ENCODE measurements around the gene EN1.

Gene EN1

DNA sequence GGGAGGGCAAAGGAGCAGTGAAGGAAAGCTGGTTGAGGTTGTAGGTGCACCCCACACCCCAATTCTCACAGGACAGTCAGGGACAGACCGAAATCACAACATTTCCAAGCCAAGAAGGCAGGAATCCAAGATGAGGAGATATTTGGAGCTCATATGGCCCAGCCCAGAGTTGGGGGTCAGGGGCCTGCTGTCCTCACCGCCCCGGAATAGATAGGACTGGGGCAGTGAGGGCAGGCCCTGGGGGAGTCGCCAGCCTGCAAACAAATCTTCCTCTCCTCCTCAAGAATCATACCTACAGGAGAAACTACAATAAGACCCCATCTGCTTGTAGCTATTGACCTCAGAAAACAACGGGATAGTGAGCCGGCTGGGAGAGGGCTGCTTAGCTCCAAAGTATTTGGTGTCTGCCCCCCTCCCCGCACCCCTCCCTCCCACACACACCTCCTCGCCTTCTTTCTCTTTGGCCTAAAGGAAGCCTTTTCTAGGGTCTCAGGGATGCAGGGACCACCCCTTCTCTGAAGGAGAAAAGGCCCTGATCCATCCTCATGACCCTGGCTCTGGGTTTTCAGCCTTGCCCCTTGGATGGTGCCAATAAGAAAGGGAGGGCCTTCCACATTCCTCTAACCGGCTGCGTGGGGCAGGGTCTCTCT, 3.8 kb downstream of the EN1 start:
- no peak for DNase-seq (ENCODE audit: low read depth in 2 of 2)

DNA sequence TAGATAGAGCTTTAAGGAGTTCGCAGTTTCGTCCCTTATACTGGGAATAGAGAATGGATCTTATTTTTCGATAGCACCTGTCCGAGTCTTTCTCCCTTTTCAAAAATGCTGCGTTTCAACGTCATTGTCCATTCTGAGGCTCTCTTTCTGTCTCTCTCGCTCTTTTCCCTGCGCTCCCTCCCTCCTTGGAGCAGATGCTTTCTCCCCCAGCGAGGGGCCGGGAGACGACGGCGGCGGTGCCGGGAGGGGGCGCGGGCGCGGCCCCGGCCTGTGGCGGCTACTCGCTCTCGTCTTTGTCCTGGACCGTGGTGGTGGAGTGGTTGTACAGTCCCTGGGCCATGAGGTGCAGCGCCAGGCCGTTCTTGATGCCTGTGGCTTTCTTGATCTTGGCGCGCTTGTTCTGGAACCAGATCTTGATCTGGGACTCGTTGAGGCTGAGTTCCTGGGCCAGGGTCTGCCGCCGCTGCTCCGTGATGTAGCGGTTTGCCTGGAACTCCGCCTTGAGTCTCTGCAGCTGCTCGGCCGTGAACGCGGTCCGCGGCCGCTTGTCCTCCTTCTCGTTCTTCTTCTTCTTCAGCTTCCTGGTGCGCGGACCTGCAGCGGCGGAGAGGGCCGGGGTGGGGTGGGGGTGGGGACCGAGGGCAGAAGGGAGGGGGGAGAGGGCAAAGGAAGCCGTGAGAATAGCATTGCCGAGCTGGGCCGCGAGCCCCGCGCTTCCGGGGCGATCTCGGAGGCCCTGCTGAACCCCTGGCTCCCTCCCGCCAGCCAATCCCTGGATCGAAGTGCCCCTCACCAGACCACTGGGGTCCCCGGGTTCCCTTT, 4.6 kb downstream of the EN1 start:
- no peak for DNase-seq (ENCODE audit: low read depth in 2 of 2)

DNA sequence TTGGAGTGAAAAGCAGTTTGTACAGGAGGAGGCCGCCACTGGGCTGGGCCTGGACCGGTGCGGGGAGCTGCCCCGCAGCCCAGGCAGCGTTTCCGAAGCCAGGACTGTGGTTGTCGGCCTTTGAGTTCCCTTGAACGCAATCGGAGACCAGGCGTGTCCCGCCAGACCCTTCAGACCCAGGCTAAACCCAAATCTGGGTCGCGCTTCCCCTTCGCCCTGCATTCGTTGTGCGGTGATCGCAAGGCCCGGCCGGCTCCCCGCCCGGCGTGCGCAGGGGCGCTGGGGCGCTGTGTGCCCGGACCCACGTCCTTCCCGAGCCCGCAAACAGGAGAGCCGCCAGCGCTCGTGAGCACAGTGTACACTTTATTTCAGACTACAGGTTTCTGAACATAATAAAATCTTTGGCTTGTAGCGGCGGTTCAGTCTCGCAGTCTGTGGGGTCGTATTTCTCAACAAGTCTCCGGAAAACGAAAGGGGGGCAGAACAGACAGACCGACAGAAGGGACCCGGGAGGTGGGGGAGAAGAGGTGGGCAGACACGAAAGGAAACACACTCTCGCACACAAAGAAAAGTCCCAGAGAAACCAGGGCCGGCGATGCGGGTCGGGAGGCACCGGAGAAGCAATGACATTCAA, 5.5 kb downstream of the EN1 start:
- DNase-seq (ENCODE audit: low read depth in 2 of 2) = no peak

GRCh38 chr2:118841450-118841827, 6.0 kb downstream of the EN1 start:
- no peak for DNase-seq (ENCODE audit: low read depth in 2 of 2)

GRCh38 chr2:118838741-118839455, 8.6 kb downstream of the EN1 start:
- no peak for DNase-seq (ENCODE audit: low read depth in 2 of 2)

- DNase-seq (ENCODE audit: low read depth in 2 of 2) = no peak
Observed at GRCh38 chr2:118837621-118838020, 9.8 kb downstream of the EN1 start.

DNA sequence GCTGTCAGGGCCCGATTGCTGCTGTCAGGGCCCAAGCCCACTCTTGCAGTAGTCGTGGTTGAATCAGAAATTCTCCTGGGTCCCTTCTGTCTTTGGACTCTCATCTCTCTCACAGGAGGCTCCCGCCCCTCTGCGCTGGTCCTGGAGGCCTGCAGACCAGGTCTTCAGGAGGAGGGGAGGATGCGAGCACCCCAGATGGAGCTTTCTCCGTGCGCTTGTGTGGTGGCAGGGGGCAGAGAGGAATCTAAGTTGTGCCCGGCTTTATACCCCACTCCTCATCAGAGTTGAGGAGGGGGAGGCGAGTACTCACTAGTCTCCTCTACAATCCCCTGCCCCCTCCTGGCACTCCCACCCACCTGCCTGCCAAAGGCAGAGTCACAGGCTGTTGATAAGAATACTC, 10.4 kb downstream of the EN1 start:
- no peak for DNase-seq (ENCODE audit: low read depth in 2 of 2)

DNA sequence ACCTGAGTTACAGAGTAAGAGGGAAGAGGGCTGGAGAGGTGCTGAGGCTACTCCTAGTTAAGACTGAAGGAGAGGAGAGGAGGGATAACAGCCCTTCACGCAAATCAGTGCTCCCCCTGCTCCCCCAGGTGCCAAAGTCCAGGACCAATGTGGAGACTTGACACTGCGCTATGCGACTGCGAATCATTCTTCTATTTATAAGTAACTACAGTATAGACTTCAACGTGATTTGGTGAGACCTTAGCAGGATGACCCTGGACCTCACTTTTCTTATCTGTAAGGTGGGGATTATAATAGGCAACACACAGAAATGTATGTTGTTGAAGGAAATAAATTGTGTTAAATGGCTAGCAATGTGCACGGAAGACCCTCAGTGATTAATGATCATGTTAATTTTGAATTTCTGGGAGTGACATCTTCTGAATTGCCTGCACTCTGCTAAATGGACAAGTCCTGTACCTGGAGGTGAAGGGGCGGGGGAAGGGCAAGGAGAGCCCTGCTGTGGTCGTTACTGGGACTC, 11.0 kb downstream of the EN1 start:
- no peak for DNase-seq (ENCODE audit: low read depth in 2 of 2)

DNA sequence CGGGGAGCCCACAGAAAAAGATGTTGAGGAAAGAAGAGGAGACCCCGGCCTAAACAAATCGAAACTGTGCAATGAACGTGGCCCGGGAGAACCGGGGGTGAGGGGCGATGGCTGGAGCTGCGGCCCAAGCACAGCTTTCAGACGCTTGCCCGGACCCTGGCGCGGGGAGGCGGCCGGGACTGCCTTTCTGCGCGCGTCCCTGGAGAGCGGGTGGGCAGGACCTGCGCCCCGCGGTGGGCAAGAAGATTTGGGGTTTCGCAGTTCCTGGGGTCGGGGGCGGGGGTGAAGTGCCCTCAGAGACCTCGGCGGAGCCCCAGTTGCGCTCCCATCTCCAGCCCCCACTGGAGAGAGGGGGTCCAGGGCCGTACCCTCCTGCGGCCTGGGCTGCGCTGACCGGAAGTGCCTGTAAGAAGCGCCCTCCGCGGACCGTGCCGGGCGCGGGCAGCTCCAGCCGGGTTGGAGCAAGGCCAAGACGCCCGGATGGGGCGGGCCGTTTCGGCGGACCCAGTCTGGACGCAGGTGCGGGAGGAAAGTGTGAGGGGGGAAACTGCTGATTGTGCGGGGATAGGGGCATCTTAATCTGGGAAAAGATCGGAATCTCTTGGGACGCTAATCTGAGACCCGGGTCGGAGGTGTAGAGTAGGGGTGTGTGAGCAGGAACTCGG, 11.6 kb downstream of the EN1 start:
- no peak for DNase-seq (ENCODE audit: low read depth in 2 of 2)

- DNase-seq (ENCODE audit: low read depth in 2 of 2) = no peak
Observed at GRCh38 chr2:118834901-118835745, 12.3 kb downstream of the EN1 start.

- no peak for DNase-seq (ENCODE audit: low read depth in 2 of 2)
Observed at GRCh38 chr2:118834440-118834810, 13.0 kb downstream of the EN1 start.

DNA sequence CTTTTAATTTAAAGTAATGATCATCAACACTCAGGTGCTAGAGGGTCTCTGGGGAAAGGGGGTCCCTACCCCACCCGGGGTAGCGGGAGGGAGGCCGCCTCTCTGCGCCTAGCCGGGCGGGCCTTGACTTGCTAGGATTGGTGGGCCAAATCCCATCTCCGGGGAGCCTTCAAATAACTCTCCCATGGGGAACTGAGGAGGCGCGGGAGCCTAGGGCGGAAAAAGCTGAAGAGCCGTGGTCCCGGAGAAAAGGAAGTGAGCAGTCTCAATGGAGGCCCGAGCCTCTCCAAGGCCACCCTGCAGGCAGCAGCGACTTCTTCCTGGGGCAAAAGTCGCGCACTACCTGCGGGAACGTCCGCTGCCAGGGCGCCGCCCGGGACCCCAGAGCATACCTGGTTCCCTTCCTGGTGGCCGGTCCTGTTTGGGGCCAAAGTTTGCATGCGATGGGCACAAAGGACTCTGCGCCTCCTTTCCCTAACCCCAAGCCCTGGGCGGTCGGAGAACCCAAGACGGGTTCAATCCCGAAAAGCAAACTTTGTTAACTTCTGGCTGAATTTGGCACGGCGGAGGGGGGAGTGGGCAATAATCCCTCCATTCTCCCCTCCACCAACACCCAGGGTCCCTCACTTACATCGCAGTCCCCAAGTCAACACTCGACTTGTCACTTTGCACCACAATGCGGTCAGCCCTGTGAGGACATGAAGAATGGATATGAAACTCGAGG, 13.6 kb downstream of the EN1 start:
- no peak for DNase-seq (ENCODE audit: low read depth in 2 of 2)

- DNase-seq (ENCODE audit: low read depth in 2 of 2) = no peak
Observed at GRCh38 chr2:118832791-118833715, 14.4 kb downstream of the EN1 start.

GRCh38 chr2:118832071-118832790, 15.2 kb downstream of the EN1 start:
- no peak for DNase-seq (ENCODE audit: low read depth in 2 of 2)

DNA sequence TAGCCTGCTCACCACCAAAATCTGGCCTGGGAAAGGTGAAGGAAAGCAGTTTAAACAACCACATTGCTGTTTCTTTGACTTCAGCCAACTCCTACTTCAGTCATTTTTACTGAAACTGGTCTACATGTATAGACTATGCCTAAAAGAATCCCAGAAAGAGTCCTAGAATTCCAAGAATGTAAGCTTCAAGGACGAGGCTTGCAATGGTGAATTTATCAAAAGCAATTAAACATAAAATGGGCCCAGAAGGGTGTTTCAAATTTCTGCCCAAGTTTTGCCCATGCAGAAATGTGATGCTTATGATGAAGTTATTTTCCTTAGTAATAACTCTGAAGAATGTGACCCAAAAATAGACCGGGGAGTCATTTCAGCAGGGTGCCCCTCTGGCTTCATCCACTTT, 16.6 kb downstream of the EN1 start:
- no peak for DNase-seq (ENCODE audit: low read depth in 2 of 2)

DNA sequence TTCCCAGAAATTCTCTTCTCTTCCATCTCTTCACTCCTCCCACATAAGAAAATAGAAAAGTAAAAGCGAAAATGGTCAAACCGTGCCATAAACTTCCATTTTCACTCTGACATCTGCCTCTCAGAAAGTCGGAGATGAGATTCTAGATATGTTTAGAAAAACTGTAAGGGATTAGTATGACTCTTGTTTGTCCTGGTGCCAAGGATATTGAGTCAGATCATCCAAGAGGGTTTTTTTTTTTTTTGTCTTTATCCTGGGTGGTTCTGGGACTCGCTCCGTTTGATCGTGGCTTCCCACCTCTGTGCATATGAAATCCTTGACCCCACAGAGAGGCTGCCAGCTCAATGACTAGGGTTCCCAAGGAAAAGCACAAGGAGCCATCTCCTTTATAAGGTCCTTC, 17.3 kb downstream of the EN1 start:
- peak in 1 of 2 experiments; percentile 40 for DNase-seq (ENCODE audit: low read depth in 2 of 2)

GRCh38 chr2:118826093-118826492, 21.4 kb downstream of the EN1 start:
- no peak for DNase-seq (ENCODE audit: low read depth in 2 of 2)

- DNase-seq (ENCODE audit: low read depth in 2 of 2) = no peak
Observed at GRCh38 chr2:118823633-118824032, 23.8 kb downstream of the EN1 start.

Measured in fibroblast of skin of left quadriceps (primary cell).